ENCODE measurements around the gene LINC01488. TPM values are rescaled to one million over a fixed set of nuclear protein-coding genes. Genes with fewer than 3 reads are reported as not detected.

The LINC01488 gene
- total and polyA plus RNA-seq, 2 of the 13 experiments (the other 11 are each of a cell fraction or from before 2014, with no cell fraction given) = 0.26 to 0.58 TPM

- H3K9me3 ChIP-seq (ENCODE audit: low read length) = no peaks in the 10 kb centered on the region
- H3K9ac ChIP-seq (ENCODE audit: insufficient read depth, low read depth, low read length) = no peak overlapping the region
- no peak for DNase-seq (ENCODE audit: low spot score)
- in situ Hi-C loops (cut with HindIII; ENCODE audit: extremely low pct_ligation_motif_present, low pct_unique_long_range_greater_than_20kb) = loop anchor here (25.0 kb wide), 1 partner anchor 199 kb away; the partner anchor contains the start of gene CCND1
- H3K4me2 ChIP-seq (ENCODE audit: low read depth, low read length) = no peak overlapping the region
- no peaks in the 10 kb centered on the region for H4K20me1 ChIP-seq (ENCODE audit: insufficient read depth, low read length)
- ATAC-seq = no peak
- POLR2A ChIA-PET = no interaction called here
- 89% methylated on average over 17 of the region's 25 CpGs for WGBS (ENCODE audit: low lambda C conversion rate)
- FAIRE-seq = no peak
- H3K27ac ChIP-seq (ENCODE audit: extremely low read length, insufficient read depth, low read length) = no peak overlapping the region
- H3K4me1 ChIP-seq (ENCODE audit: insufficient read depth, low read length) = peaks cover 82% of the 10 kb centered on the region
- H3K79me2 ChIP-seq (ENCODE audit: insufficient read depth, low read length) = no peaks in the 10 kb centered on the region
- intact Hi-C loops (cut with micrococcal nuclease; ENCODE audit: unreplicated experiment) = no loop called here
- no TSS peak for BruUV-seq (replicated peaks)
- H3K36me3 ChIP-seq (replicated peaks in 1 of 2; ENCODE audit: control insufficient read depth in 1 of 2, insufficient read depth in 2 of 2, low read length in 2 of 2) = no peaks in the 10 kb centered on the region
- H3K27me3 ChIP-seq (ENCODE audit: control insufficient read depth in 1 of 2, insufficient read depth in 2 of 2, low read length in 2 of 2) = no peaks in the 10 kb centered on the region
- no peak overlapping the region for H3K4me3 ChIP-seq (replicated peaks in 1 of 3; ENCODE audit: insufficient read depth in 1 of 3, low read depth in 2 of 3, low read length in 3 of 3)
- no peak overlapping the region for H2AFZ ChIP-seq (ENCODE audit: low read length)
- no peak for TF ChIP-seq ATF6 (CRISPR knock-in tag; conservative IDR thresholded peaks at IDR 0.05)
- no peak for TF ChIP-seq MLX (CRISPR knock-in tag; IDR thresholded peaks at IDR 0.05)
- TF ChIP-seq ATAD3A (CRISPR knock-in tag; IDR thresholded peaks at IDR 0.05) = no peak
- TF ChIP-seq REPIN1 (CRISPR knock-in tag; IDR thresholded peaks at IDR 0.05; ENCODE audit: borderline replicate concordance, low read depth) = no peak
- TF ChIP-seq KLF16 (CRISPR knock-in tag; IDR thresholded peaks at IDR 0.05) = no peak
- peak; percentile 59; the same call in 1 of the 2 replicates for TF ChIP-seq ZNF629 (CRISPR knock-in tag; conservative IDR thresholded peaks at IDR 0.05)
- TF ChIP-seq NFYB (CRISPR knock-in tag; IDR thresholded peaks at IDR 0.05) = no peak
- no peak for TF ChIP-seq TCF12 (IDR thresholded peaks at IDR 0.05)
- TF ChIP-seq TCF12 (CRISPR knock-in tag; IDR thresholded peaks at IDR 0.05) = no peak
- CTCF ChIA-PET (ENCODE audit: low intra/inter-chr PET ratio, low total read pairs) = no interaction called here
These were observed 43.1 kb upstream of the LINC01488 start for GRCh38 chr11:69438286-69438920.
